Measurements from ENCODE around the gene CBFA2T3. TPM values are rescaled to one million over a fixed set of nuclear protein-coding genes. Genes with fewer than 3 reads are reported as not detected.
A peak's percentile ranks its signal among the peaks of the same experiment; 100 is the strongest.

The CBFA2T3 gene
- polyA plus RNA-seq, 3 donors: 5.3 to 32.2 (median 6.2) TPM

- Mint-ChIP-seq H3K36me3 (peaks cover 35 to 50% of the 10 kb centered on the region in 2 donors), H3K4me1 (peaks cover 12% of the 10 kb centered on the region), H3K27me3 (ENCODE audit: low read depth in 3 of 3) (peaks cover 0 to 2% (median 0%) of the 10 kb centered on the region in 3 donors), H3K27ac (peak overlapping the region in 1 of 7 donors; percentile 19), H3K9me3 (no peaks in the 10 kb centered on the region), H3K4me3 (no peak overlapping the region)
- Histone ChIP-seq H3K9me3 (replicated peaks in 1 of 2; ENCODE audit: control insufficient read depth in 1 of 2, insufficient read depth in 1 of 2, low read length in 2 of 2) (no peaks in the 10 kb centered on the region), H3K79me2 (ENCODE audit: insufficient read depth, low read length) (no peaks in the 10 kb centered on the region), H3K27ac (ENCODE audit: low read depth in 1 of 2, low read length in 2 of 2) (no peak overlapping the region), H4K20me1 (ENCODE audit: insufficient read depth, low read length) (peaks cover 21% of the 10 kb centered on the region), H3K9ac (ENCODE audit: insufficient read depth, low read length, poor library complexity, severe bottlenecking) (no peak overlapping the region), H3K4me2 (replicated peaks; ENCODE audit: extremely low read depth, low read length, poor library complexity, severe bottlenecking) (no peak overlapping the region), H3K27me3 (ENCODE audit: control insufficient read depth in 2 of 2, insufficient read depth in 2 of 2, low read length in 2 of 2) (no peaks in the 10 kb centered on the region), H2AFZ (ENCODE audit: insufficient read depth, low read depth, low read length, poor library complexity, severe bottlenecking) (no peak overlapping the region), H3K4me1 (ENCODE audit: control insufficient read depth in 1 of 2, insufficient read depth in 2 of 2, low read length in 2 of 2) (peaks cover 16% of the 10 kb centered on the region in 2 donors), H3K4me3 (replicated peaks in 1 of 3; ENCODE audit: low read depth in 2 of 3, low read length in 3 of 3) (no peak overlapping the region), H3K36me3 (replicated peaks in 1 of 2; ENCODE audit: control insufficient read depth in 1 of 2, insufficient read depth in 2 of 2, low read length in 2 of 2) (peaks cover 44 to 49% of the 10 kb centered on the region in 2 donors)
- TF ChIP-seq CTCF (IDR thresholded peaks at IDR 0.05): no peak
- WGBS (ENCODE audit: insufficient coverage): 98% methylated on average over 28 of the region's 33 CpGs
- no peak for DNase-seq
- intact Hi-C loops (cut with micrococcal nuclease): no loop called here
Observed at GRCh38 chr16:88835818-88836217, 141.2 kb downstream of the CBFA2T3 start.

- Histone ChIP-seq H3K4me3 (replicated peaks in 1 of 3; ENCODE audit: low read depth in 2 of 3, low read length in 3 of 3) (no peak overlapping the region), H3K36me3 (replicated peaks in 1 of 2; ENCODE audit: control insufficient read depth in 1 of 2, insufficient read depth in 2 of 2, low read length in 2 of 2) (peaks cover 44 to 49% of the 10 kb centered on the region in 2 donors), H3K27ac (ENCODE audit: low read depth in 1 of 2, low read length in 2 of 2) (no peak overlapping the region), H3K79me2 (ENCODE audit: insufficient read depth, low read length) (no peaks in the 10 kb centered on the region), H3K4me1 (ENCODE audit: control insufficient read depth in 1 of 2, insufficient read depth in 2 of 2, low read length in 2 of 2) (peaks cover 11 to 12% of the 10 kb centered on the region in 2 donors), H3K27me3 (ENCODE audit: control insufficient read depth in 2 of 2, insufficient read depth in 2 of 2, low read length in 2 of 2) (no peaks in the 10 kb centered on the region), H3K4me2 (replicated peaks; ENCODE audit: extremely low read depth, low read length, poor library complexity, severe bottlenecking) (no peak overlapping the region), H3K9me3 (replicated peaks in 1 of 2; ENCODE audit: control insufficient read depth in 1 of 2, insufficient read depth in 1 of 2, low read length in 2 of 2) (no peaks in the 10 kb centered on the region), H4K20me1 (ENCODE audit: insufficient read depth, low read length) (peaks cover 17% of the 10 kb centered on the region), H3K9ac (ENCODE audit: insufficient read depth, low read length, poor library complexity, severe bottlenecking) (no peak overlapping the region), H2AFZ (ENCODE audit: insufficient read depth, low read depth, low read length, poor library complexity, severe bottlenecking) (no peak overlapping the region)
- WGBS (ENCODE audit: insufficient coverage): 98% methylated on average over 8 of the region's 11 CpGs
- H3K27me3 Mint-ChIP-seq (ENCODE audit: low read depth in 3 of 3): no peaks in the 10 kb centered on the region
- H3K27ac Mint-ChIP-seq: peak overlapping the region in 2 of 7 donors; percentile 19 to 72
- intact Hi-C loops (cut with micrococcal nuclease): no loop called here
- TF ChIP-seq CTCF (IDR thresholded peaks at IDR 0.05): no peak
- H3K36me3 Mint-ChIP-seq: peaks cover 34 to 50% of the 10 kb centered on the region in 2 donors
- peaks cover 8% of the 10 kb centered on the region for H3K4me1 Mint-ChIP-seq
- no peak for DNase-seq
- no peak overlapping the region for H3K4me3 Mint-ChIP-seq
- no peaks in the 10 kb centered on the region for H3K9me3 Mint-ChIP-seq
Observed at GRCh38 chr16:88835383-88835782, 141.6 kb downstream of the CBFA2T3 start.

Data from CD14-positive monocyte (primary cell).